ENCODE measurements around the gene TGFBR1.

Gene TGFBR1

DNA sequence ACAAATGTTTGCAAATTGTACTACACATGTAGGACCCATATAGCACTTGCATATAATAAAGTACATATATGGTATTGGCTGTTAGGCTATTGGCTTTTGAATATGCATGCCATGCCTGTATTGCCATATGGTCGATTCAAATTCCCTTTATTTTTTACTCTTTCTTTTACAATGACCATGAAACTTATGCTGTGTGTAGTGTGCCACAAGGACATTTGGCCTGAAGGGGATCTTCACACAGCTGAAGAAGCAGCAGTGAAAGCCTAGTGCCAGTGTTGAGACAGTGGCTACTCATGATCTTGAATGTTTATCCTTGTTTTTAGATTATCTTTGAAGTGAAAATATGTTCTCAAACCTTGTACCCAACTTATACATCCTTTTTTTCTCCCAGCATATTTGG lies 20.5 kb downstream of the TGFBR1 start:
- TF ChIP-seq, protein P1, sequence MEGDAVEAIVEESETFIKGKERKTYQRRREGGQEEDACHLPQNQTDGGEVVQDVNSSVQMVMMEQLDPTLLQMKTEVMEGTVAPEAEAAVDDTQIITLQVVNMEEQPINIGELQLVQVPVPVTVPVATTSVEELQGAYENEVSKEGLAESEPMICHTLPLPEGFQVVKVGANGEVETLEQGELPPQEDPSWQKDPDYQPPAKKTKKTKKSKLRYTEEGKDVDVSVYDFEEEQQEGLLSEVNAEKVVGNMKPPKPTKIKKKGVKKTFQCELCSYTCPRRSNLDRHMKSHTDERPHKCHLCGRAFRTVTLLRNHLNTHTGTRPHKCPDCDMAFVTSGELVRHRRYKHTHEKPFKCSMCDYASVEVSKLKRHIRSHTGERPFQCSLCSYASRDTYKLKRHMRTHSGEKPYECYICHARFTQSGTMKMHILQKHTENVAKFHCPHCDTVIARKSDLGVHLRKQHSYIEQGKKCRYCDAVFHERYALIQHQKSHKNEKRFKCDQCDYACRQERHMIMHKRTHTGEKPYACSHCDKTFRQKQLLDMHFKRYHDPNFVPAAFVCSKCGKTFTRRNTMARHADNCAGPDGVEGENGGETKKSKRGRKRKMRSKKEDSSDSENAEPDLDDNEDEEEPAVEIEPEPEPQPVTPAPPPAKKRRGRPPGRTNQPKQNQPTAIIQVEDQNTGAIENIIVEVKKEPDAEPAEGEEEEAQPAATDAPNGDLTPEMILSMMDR (IDR thresholded peaks at IDR 0.05) = no peak

- TF ChIP-seq, protein P1 (IDR thresholded peaks at IDR 0.05) = no peak
Observed at GRCh38 chr9:99126312-99126711, 21.4 kb downstream of the TGFBR1 start.

- TF ChIP-seq, protein P1 (IDR thresholded peaks at IDR 0.05) = no peak
Observed at GRCh38 chr9:99127356-99128132, 22.6 kb downstream of the TGFBR1 start.

- TF ChIP-seq, protein P1 (IDR thresholded peaks at IDR 0.05) = no peak
Observed at GRCh38 chr9:99128133-99128406, 23.2 kb downstream of the TGFBR1 start.

DNA sequence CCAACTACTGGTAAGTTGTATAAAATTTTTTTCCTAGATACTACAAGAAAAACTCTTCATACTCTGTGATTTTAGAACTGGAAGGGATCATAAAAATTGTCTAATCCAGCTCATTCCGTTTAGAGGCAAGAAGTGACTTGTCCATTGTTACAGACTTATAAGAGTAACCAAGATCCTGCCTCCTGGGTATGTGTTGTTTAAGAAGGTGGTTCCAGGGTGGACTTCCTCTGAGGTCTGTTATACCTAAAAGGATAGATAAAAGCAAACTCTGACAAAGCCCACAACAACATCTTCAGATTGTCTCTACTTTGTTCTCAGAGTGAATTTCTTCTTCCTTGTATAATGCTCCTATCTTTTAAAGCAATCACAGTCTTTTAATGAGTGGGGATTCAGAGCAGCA lies 24.2 kb downstream of the TGFBR1 start:
- TF ChIP-seq, protein P1 (IDR thresholded peaks at IDR 0.05) = no peak

GRCh38 chr9:99130069-99130468 lies 25.2 kb downstream of the TGFBR1 start:
- TF ChIP-seq, protein P1 (IDR thresholded peaks at IDR 0.05) = no peak

- TF ChIP-seq, protein P1 (IDR thresholded peaks at IDR 0.05) = no peak
Observed at GRCh38 chr9:99133145-99133544, 28.2 kb downstream of the TGFBR1 start.

GRCh38 chr9:99134893-99135341 lies 30.0 kb downstream of the TGFBR1 start:
- TF ChIP-seq, protein P1 (IDR thresholded peaks at IDR 0.05) = no peak
